Caco-2 (cell line): ENCODE results near the gene COX8C. TPM values are rescaled to one million over a fixed set of nuclear protein-coding genes. Genes with fewer than 3 reads are reported as not detected.

Experiments
- BruUV-seq: library from RNA; stranded (reverse); fragments of 400-500 nt; replicated peaks from 2 replicates; lab custom pipeline; 2021; lab: Mats Ljungman, UMichigan
- CTCF ChIA-PET: fragments of 300-600 bp; sonication (Branson Sonifier 250); formaldehyde crosslinking; loops from one replicate; lab custom pipeline; 2022; ENCODE audit warnings: antibody characterized with exemption; lab: Charles Lee
- POLR2A ChIA-PET: fragments of 300-600 bp; sonication (Branson Sonifier 250); formaldehyde crosslinking; loops from one replicate; lab custom pipeline; 2022; ENCODE audit warnings: antibody characterized with exemption; lab: Charles Lee
- DNase-seq, 2 experiments: peaks; one replicate each; pipeline versions ENCODE4 v3.0.0 to v3.0.0-alpha.2; 2020 to 2022
- H3K27me3 ChIP-seq: replicated peaks from 2 replicates; pipeline ENCODE4 v1.6.0; 2011; ENCODE audit warnings: low read length; ENCODE audit not compliant: control insufficient read depth, insufficient read depth
- H3K36me3 ChIP-seq: 2 replicates; pipeline ENCODE4 v1.5.1; 2011; ENCODE audit warnings: low read length; ENCODE audit not compliant: control insufficient read depth, insufficient read depth
- H3K4me1 ChIP-seq: fragments of 250-450 bp; sonication (Bioruptor Pico); 2 replicates; pipeline ENCODE4 v1.5.1; 2020; ENCODE audit warnings: mild to moderate bottlenecking
- H3K4me3 ChIP-seq: 2 replicates; pipeline ENCODE4 v1.5.1; 2011; ENCODE audit warnings: low read depth, mild to moderate bottlenecking, control low read depth, low read length
- H3K9me3 ChIP-seq: fragments of 250-450 bp; sonication (Bioruptor Pico); 2 replicates; pipeline ENCODE4 v1.5.1; 2020; ENCODE audit warnings: mild to moderate bottlenecking, moderate library complexity
- H3K27ac Mint-ChIP-seq: one replicate; pipeline ENCODE4 v1.8.0; 2022; ENCODE audit warnings: mixed read lengths; ENCODE audit not compliant: unreplicated experiment
- H3K27me3 Mint-ChIP-seq: one replicate; pipeline ENCODE4 v1.8.0; 2022; ENCODE audit warnings: mixed read lengths; ENCODE audit not compliant: insufficient read depth, unreplicated experiment
- H3K36me3 Mint-ChIP-seq: one replicate; pipeline ENCODE4 v1.8.0; 2022; ENCODE audit warnings: mild to moderate bottlenecking, mixed read lengths; ENCODE audit not compliant: insufficient read depth, unreplicated experiment
- H3K4me1 Mint-ChIP-seq: one replicate; pipeline ENCODE4 v1.8.0; 2022; ENCODE audit warnings: low read depth, mixed read lengths; ENCODE audit not compliant: unreplicated experiment
- H3K4me3 Mint-ChIP-seq: one replicate; pipeline ENCODE4 v1.8.0; 2022; ENCODE audit warnings: mild to moderate bottlenecking, moderate library complexity, mixed read lengths; ENCODE audit not compliant: unreplicated experiment
- H3K9me3 Mint-ChIP-seq: one replicate; pipeline ENCODE4 v1.8.0; 2022; ENCODE audit warnings: mixed read lengths; ENCODE audit not compliant: unreplicated experiment
- intact Hi-C: fragments of 100-400 bp; cut with micrococcal nuclease; formaldehyde crosslinking; loops from one replicate; pipeline ENCODE4 v1.10.0; 2022; ENCODE audit not compliant: unreplicated experiment
- total RNA-seq: library from RNA; stranded (reverse); gene quantifications from 2 replicates; pipeline ENCODE4 v1.2.3, GENCODE V29; 2022
- TF ChIP-seq, protein P1 (sequence below), 2 experiments: fragments of 200-600 bp in 1 of 2; IDR thresholded peaks; 1 replicate in 1 of 2; 2 replicates in 1 of 2; pipeline versions ENCODE4 v1.5.1 to v1.8.0; 2011 to 2022; ENCODE audit warnings: antibody characterized with exemption in 1 of 2, control low read depth in 1 of 2, inconsistent platforms in 1 of 2, low read depth in 1 of 2, low read length in 1 of 2, mild to moderate bottlenecking in 1 of 2, moderate library complexity in 1 of 2; ENCODE audit not compliant: insufficient read depth in 1 of 2, severe bottlenecking in 1 of 2, unreplicated experiment in 1 of 2

Gene COX8C
- total RNA-seq, 1 experiment from 2014 or later: not detected

DNA sequence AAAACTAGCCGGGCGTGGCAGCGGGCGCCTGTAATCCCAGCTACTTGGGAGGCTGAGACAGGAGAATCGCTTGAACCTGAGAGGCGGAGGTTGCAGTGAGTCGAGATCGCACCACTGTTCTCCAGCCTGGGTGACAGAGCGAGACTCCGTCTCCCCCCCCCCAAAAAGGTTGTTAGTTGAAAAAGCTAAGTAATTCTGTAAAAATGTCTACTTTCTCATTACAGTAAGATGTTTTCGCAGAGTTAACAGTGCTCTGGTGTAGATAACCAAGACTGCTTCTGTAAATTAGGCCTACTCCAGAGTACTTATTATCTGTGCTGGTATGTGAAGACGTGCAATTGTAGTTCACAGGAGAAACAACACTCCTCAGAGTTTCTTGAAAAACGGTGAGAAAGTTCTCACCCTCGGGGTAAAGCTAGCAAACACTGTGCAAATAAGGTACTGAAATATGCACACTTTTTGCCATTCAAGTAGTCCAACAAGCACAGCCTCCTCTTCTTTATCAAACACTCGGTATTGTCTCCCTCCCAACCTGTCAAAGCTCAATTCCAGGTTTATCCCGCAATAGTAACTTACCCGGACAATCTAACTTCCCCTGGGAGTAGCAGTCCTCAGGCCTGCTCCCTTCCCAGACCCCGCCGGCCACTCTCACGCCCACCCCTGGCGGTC is 15.1 kb upstream of the COX8C start:
- BruUV-seq: no TSS peak
- CTCF ChIA-PET: no interaction called here
- Histone ChIP-seq H3K36me3 (no peaks in the 10 kb centered on the region), H3K4me3 (peak overlapping the region; percentile 53), H3K9me3 (peaks cover 3% of the 10 kb centered on the region; the same call in 1 of the 2 replicates), H3K4me1 (peaks cover 21% of the 10 kb centered on the region), H3K27me3 (no peaks in the 10 kb centered on the region)
- POLR2A ChIA-PET: no interaction called here
- H3K9me3 Mint-ChIP-seq: no peaks in the 10 kb centered on the region
- no peak for DNase-seq
- peak overlapping the region; percentile 82 for H3K4me3 Mint-ChIP-seq
- intact Hi-C loops: loop anchor here (5.0 kb wide), 2 partner anchors 45 to 125 kb away; partner anchors contain the start of genes GON7 and UBR7
- peaks cover 18% of the 10 kb centered on the region for H3K36me3 Mint-ChIP-seq
- H3K27me3 Mint-ChIP-seq: no peaks in the 10 kb centered on the region
- TF ChIP-seq, protein P1, sequence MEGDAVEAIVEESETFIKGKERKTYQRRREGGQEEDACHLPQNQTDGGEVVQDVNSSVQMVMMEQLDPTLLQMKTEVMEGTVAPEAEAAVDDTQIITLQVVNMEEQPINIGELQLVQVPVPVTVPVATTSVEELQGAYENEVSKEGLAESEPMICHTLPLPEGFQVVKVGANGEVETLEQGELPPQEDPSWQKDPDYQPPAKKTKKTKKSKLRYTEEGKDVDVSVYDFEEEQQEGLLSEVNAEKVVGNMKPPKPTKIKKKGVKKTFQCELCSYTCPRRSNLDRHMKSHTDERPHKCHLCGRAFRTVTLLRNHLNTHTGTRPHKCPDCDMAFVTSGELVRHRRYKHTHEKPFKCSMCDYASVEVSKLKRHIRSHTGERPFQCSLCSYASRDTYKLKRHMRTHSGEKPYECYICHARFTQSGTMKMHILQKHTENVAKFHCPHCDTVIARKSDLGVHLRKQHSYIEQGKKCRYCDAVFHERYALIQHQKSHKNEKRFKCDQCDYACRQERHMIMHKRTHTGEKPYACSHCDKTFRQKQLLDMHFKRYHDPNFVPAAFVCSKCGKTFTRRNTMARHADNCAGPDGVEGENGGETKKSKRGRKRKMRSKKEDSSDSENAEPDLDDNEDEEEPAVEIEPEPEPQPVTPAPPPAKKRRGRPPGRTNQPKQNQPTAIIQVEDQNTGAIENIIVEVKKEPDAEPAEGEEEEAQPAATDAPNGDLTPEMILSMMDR (IDR thresholded peaks at IDR 0.05; ENCODE audit: insufficient read depth in 1 of 2, low read depth in 1 of 2, low read length in 1 of 2, severe bottlenecking in 1 of 2, unreplicated experiment in 1 of 2): no peak
- peak overlapping the region; percentile 76 for H3K27ac Mint-ChIP-seq
- H3K4me1 Mint-ChIP-seq: peaks cover 19% of the 10 kb centered on the region

DNA sequence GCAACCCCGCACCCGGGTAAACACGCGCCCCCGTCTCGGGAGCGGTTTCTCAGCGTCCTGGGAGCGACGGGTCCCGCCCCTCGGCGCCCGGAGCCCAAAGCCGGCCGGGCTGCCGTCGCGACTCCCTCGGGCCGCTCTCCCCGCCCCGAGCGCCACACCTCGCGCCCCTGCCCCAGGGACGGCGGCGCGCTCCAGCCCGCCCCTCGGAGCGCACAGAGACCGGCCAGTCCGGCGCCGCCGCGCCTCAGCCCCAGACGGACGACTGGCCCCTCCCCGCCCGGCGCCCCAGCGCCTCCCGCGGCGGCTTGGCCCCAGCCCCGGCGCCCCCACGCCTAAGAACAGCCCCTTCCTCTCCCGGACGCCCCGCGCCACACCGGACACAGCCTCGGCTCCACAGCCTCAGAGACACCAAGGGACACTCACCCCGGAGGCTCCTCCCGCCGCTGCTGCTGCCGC is 14.6 kb upstream of the COX8C start:
- peak overlapping the region; percentile 82 for H3K4me3 Mint-ChIP-seq
- H3K36me3 Mint-ChIP-seq: peaks cover 18% of the 10 kb centered on the region
- H3K27ac Mint-ChIP-seq: peak overlapping the region; percentile 95
- no peaks in the 10 kb centered on the region for H3K27me3 Mint-ChIP-seq
- peak overlapping the region; percentile 53 for H3K4me3 ChIP-seq
- H3K4me1 ChIP-seq: peaks cover 21% of the 10 kb centered on the region
- no peaks in the 10 kb centered on the region for H3K36me3 ChIP-seq
- no TSS peak for BruUV-seq
- CTCF ChIA-PET: no interaction called here
- intact Hi-C loops: loop anchor here (5.0 kb wide), 2 partner anchors 45 to 125 kb away; partner anchors contain the start of genes GON7 and UBR7
- H3K4me1 Mint-ChIP-seq: peaks cover 19% of the 10 kb centered on the region
- TF ChIP-seq, protein P1 (IDR thresholded peaks at IDR 0.05; ENCODE audit: insufficient read depth in 1 of 2, low read depth in 1 of 2, low read length in 1 of 2, severe bottlenecking in 1 of 2, unreplicated experiment in 1 of 2): peak in 1 of 2 experiments; percentile 13
- peak; percentile 63 to 85 for DNase-seq
- H3K9me3 ChIP-seq: peaks cover 8% of the 10 kb centered on the region; the same call in 1 of the 2 replicates
- H3K9me3 Mint-ChIP-seq: no peaks in the 10 kb centered on the region
- POLR2A ChIA-PET: no interaction called here
- no peaks in the 10 kb centered on the region for H3K27me3 ChIP-seq

DNA sequence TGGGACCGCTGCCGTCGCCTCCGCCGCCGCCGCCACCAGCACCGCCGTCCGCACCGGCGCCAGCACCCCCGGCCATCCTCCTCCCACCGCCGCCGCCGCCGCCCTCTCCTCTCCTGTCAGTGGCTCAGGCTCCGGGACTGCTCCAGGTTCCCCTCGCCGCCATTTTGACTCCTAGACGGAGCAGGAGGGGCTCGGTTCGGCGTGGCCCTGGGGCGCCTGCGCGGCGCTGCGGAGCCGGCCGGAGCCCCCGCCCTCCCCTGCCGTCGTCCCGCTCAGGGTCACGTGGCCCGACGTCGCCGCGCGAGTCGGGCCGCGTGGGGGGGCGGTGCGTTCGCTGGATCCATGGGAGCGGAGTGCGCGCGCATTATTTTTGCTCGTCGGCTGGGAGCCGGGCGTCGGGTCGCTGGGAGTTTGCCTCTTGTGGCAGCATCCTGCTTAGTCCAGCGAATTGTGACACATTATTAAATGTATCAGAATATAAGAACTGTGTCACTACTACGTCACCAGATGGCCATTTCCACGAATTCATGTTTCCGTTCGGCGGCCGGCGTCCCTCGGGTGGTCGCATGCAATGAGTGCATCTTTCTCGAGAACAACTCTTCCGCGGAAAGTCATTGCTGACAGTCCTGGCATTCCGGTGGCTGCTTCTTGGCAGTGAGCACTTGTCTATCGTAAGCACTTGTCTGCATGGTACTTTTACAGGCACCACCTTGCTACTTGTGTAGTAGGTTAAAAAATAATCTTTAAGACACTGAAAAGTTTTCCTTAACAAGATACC is 13.9 kb upstream of the COX8C start, which contains the start of gene BTBD7:
Gene BTBD7, minus strand, starts transcription at position 184 of the 778 bp plus-strand sequence. CDS start 36,985 bp downstream, outside the sequence.
- H3K36me3 ChIP-seq: no peaks in the 10 kb centered on the region
- H3K9me3 Mint-ChIP-seq: no peaks in the 10 kb centered on the region
- H3K27ac Mint-ChIP-seq: peak within 1 kb of the TSS; percentile 95
- DNase-seq: peak; percentile 93 to 96
- ChIA-PET POLR2A (no interaction called here), CTCF (no interaction called here)
- H3K4me3 Mint-ChIP-seq: peak within 1 kb of the TSS; percentile 82
- H3K27me3 Mint-ChIP-seq: no peaks in the 10 kb centered on the region
- intact Hi-C loops: loop anchor here (5.0 kb wide), 2 partner anchors 46 to 126 kb away; partner anchors contain the start of genes GON7 and UBR7
- TF ChIP-seq, protein P1 (IDR thresholded peaks at IDR 0.05; ENCODE audit: insufficient read depth in 1 of 2, low read depth in 1 of 2, low read length in 1 of 2, severe bottlenecking in 1 of 2, unreplicated experiment in 1 of 2): peak; percentile 12 to 22
- peaks cover 21% of the 10 kb centered on the region for H3K4me1 ChIP-seq
- H3K4me3 ChIP-seq: peak within 1 kb of the TSS; percentile 53
- H3K27me3 ChIP-seq: no peaks in the 10 kb centered on the region
- peaks cover 10% of the 10 kb centered on the region; the same call in 1 of the 2 replicates for H3K9me3 ChIP-seq
- peaks cover 19% of the 10 kb centered on the region for H3K4me1 Mint-ChIP-seq
- peaks cover 18% of the 10 kb centered on the region for H3K36me3 Mint-ChIP-seq
- BruUV-seq: TSS peak; percentile 49
